ENCODE data around the gene FMNL3.

FMNL3 gene

DNA sequence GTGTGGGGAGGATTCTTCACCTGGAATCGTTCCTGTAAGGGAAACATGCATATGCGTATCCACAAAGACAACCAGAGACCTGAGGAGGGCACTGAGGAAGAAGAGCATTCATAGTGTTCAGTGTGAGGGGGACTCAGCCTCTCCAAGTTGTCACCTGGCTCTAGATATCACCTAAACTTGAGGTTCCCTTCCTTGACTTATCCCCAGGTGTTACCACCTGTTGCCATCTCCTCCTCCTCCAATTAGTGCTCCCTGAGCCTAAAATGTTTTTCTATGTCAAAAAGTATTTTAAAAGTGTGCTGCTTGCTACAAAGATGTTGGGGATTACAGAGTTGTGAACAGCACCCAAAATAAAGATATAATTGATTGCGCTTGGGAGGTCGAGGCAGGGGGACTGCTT lies 41.0 kb downstream of the FMNL3 start:
- no peak for TF ChIP-seq FOXM1 (IDR thresholded peaks at IDR 0.05; ENCODE audit: borderline replicate concordance, low read depth)

GRCh38 chr12:49665384-49665783 lies 41.8 kb downstream of the FMNL3 start:
- TF ChIP-seq EGR1 (IDR thresholded peaks at IDR 0.05) (no peak), YY1 (IDR thresholded peaks at IDR 0.05; ENCODE audit: low read depth) (no peak), REST (IDR thresholded peaks at IDR 0.05; ENCODE audit: low read depth) (no peak), EP300 (IDR thresholded peaks at IDR 0.05; ENCODE audit: borderline replicate concordance) (no peak), RAD21 (IDR thresholded peaks at IDR 0.05; ENCODE audit: low read depth) (no peak), ZBTB7A (IDR thresholded peaks at IDR 0.05; ENCODE audit: low read depth) (no peak)

GRCh38 chr12:49664591-49665239 lies 42.5 kb downstream of the FMNL3 start:
- TF ChIP-seq RAD21 (IDR thresholded peaks at IDR 0.05; ENCODE audit: low read depth) (no peak), ZBTB7A (IDR thresholded peaks at IDR 0.05; ENCODE audit: low read depth) (no peak), CEBPB (IDR thresholded peaks at IDR 0.05) (no peak), EP300 (IDR thresholded peaks at IDR 0.05; ENCODE audit: borderline replicate concordance) (no peak), NFIC (IDR thresholded peaks at IDR 0.05) (no peak), CREB1 (IDR thresholded peaks at IDR 0.05; ENCODE audit: low read depth) (no peak), YY1 (IDR thresholded peaks at IDR 0.05; ENCODE audit: low read depth) (no peak), EGR1 (IDR thresholded peaks at IDR 0.05) (no peak), TCF12 (IDR thresholded peaks at IDR 0.05; ENCODE audit: low read depth) (no peak), TEAD4 (IDR thresholded peaks at IDR 0.05) (no peak), FOXM1 (IDR thresholded peaks at IDR 0.05; ENCODE audit: borderline replicate concordance, low read depth) (no peak), REST (IDR thresholded peaks at IDR 0.05; ENCODE audit: low read depth) (no peak), TAF1 (IDR thresholded peaks at IDR 0.05; ENCODE audit: low read depth) (no peak), MAX (IDR thresholded peaks at IDR 0.05) (no peak)
- TF ChIP-seq, protein P1, sequence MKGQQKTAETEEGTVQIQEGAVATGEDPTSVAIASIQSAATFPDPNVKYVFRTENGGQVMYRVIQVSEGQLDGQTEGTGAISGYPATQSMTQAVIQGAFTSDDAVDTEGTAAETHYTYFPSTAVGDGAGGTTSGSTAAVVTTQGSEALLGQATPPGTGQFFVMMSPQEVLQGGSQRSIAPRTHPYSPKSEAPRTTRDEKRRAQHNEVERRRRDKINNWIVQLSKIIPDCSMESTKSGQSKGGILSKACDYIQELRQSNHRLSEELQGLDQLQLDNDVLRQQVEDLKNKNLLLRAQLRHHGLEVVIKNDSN (IDR thresholded peaks at IDR 0.05), result no peak

DNA sequence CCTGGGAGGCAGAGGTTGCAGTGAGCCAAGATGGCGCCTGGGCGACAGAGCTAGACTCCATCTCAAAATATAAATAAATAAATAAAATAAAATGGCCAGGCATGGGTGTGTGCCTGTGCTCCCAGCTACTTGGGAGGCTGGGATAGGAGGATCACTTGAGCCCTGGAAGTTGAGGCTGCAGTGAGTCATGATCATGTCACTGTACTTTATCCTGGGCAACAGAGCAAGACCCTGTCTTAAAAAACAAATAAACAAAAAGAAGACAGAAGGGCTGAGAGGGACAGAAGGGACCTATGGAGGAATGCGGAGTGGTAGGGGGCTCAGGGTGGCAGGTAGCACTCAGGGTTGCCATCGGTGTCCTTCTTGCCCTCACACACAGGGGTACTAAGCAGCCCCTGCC lies 43.0 kb downstream of the FMNL3 start:
- TF ChIP-seq RAD21 (IDR thresholded peaks at IDR 0.05; ENCODE audit: low read depth) (no peak), EP300 (IDR thresholded peaks at IDR 0.05; ENCODE audit: borderline replicate concordance) (no peak)

DNA sequence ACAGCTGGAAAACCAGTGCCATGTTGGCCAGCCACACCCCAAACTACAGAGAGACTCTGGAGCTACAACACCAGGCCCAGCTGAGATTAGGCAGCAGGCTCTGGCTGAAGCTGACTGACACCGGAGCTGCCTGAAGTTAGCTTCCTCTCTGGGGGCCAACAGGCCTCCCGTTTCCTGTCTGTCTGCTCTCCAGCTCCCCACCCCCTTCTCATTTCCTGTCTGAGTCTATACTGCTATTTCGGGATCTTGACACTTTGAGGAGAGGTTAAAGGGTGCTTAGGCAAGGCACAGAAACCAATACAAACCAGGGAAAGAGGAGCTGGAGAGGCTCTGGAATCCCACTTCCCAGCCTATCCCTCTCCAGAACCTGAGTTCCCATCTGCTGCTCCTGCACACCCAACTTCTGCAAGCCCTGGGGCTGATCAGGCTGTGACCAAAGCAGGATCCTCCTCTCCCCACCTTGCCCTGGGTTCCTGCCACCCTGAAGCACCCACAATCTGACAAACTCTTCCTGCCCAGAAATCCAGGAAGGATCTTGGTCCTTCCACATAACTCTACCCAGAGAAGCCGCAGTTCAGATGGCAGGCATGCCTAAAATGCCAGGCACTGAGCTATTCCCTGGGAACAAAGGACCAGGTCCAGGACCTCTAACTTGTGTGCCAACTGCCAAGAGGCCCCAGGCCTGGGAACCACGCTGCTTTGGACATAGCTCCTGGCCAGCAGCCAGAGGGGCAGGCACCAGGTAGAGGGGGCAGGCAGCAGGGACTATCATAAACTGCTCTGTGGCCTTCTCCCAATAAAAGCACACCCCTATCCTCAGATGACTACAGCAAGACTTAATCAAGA lies 44.0 kb downstream of the FMNL3 start:
- TF ChIP-seq MAX (IDR thresholded peaks at IDR 0.05), result no peak
- TF ChIP-seq NFIC (IDR thresholded peaks at IDR 0.05), result peak; percentile 72
- TF ChIP-seq EGR1 (IDR thresholded peaks at IDR 0.05), result no peak
- TF ChIP-seq CREB1 (IDR thresholded peaks at IDR 0.05; ENCODE audit: low read depth), result no peak
- 0 out of 2 replicates have a peak, but pooled peaks have one; percentile 9 for TF ChIP-seq ZBTB7A (IDR thresholded peaks at IDR 0.05; ENCODE audit: low read depth)
- TF ChIP-seq CEBPB (IDR thresholded peaks at IDR 0.05), result no peak
- peak; percentile 11; the same call in 1 of the 2 replicates for TF ChIP-seq TCF12 (IDR thresholded peaks at IDR 0.05; ENCODE audit: low read depth)
- TF ChIP-seq RAD21 (IDR thresholded peaks at IDR 0.05; ENCODE audit: low read depth), result no peak
- no peak for TF ChIP-seq REST (IDR thresholded peaks at IDR 0.05; ENCODE audit: low read depth)
- no peak for TF ChIP-seq YY1 (IDR thresholded peaks at IDR 0.05; ENCODE audit: low read depth)
- TF ChIP-seq EP300 (IDR thresholded peaks at IDR 0.05; ENCODE audit: borderline replicate concordance), result peak; percentile 11; the same call in 1 of the 2 replicates
- no peak for TF ChIP-seq FOXM1 (IDR thresholded peaks at IDR 0.05; ENCODE audit: borderline replicate concordance, low read depth)
- TF ChIP-seq, protein P1 (IDR thresholded peaks at IDR 0.05), result no peak
- no peak for TF ChIP-seq TAF1 (IDR thresholded peaks at IDR 0.05; ENCODE audit: low read depth)
- peak; percentile 50 for TF ChIP-seq TEAD4 (IDR thresholded peaks at IDR 0.05)

All from Ishikawa (cell line).